Measurements from ENCODE around the gene SLC25A3.

Gene SLC25A3

GRCh38 chr12:98579835-98580234, 13.7 kb upstream of the SLC25A3 start:
- no peak for DNase-seq (ENCODE audit: insufficient read length, low spot score)
- TF ChIP-seq CTCF (IDR thresholded peaks at IDR 0.05; ENCODE audit: insufficient read depth, missing control alignments) = no peak
- no peak for FAIRE-seq

GRCh38 chr12:98580695-98581094, 12.8 kb upstream of the SLC25A3 start:
- DNase-seq (ENCODE audit: insufficient read length, low spot score) (no peak), FAIRE-seq (no peak)
- TF ChIP-seq CTCF (IDR thresholded peaks at IDR 0.05; ENCODE audit: insufficient read depth, missing control alignments) = no peak

- no peak for TF ChIP-seq CTCF (IDR thresholded peaks at IDR 0.05; ENCODE audit: insufficient read depth, missing control alignments)
- no peak for DNase-seq (ENCODE audit: insufficient read length, low spot score)
- no peak for FAIRE-seq
Observed at GRCh38 chr12:98581101-98581500, 12.4 kb upstream of the SLC25A3 start.

- DNase-seq (ENCODE audit: insufficient read length, low spot score) (no peak), FAIRE-seq (no peak)
- TF ChIP-seq CTCF (IDR thresholded peaks at IDR 0.05; ENCODE audit: insufficient read depth, missing control alignments) = no peak
Observed at GRCh38 chr12:98582093-98582492, 11.4 kb upstream of the SLC25A3 start.

GRCh38 chr12:98587084-98587483, 6.4 kb upstream of the SLC25A3 start:
- TF ChIP-seq CTCF (IDR thresholded peaks at IDR 0.05; ENCODE audit: insufficient read depth, missing control alignments) = no peak
- no peak for DNase-seq (ENCODE audit: insufficient read length, low spot score)
- FAIRE-seq = no peak

- FAIRE-seq (no peak), DNase-seq (ENCODE audit: insufficient read length, low spot score) (no peak)
- TF ChIP-seq CTCF (IDR thresholded peaks at IDR 0.05; ENCODE audit: insufficient read depth, missing control alignments) = no peak
Observed at GRCh38 chr12:98591209-98591608, 2.3 kb upstream of the SLC25A3 start.

GRCh38 chr12:98592825-98593322, 612 bp upstream of the SLC25A3 start:
- FAIRE-seq (no peak), DNase-seq (ENCODE audit: insufficient read length, low spot score) (no peak)
- TF ChIP-seq CTCF (IDR thresholded peaks at IDR 0.05; ENCODE audit: insufficient read depth, missing control alignments) = no peak
